Endothelial cell of umbilical vein (primary cell): ENCODE measurements around the gene KCTD13. TPM values are rescaled to one million over a fixed set of nuclear protein-coding genes. Genes with fewer than 3 reads are reported as not detected.

Source experiments
- BruUV-seq: library from RNA; stranded (reverse); fragments of 400-500 nt; replicated peaks from 2 replicates; lab custom pipeline; 2021; lab: Mats Ljungman, UMichigan
- CTCF ChIA-PET: fragments of 300-600, 350-600 bp; sonication (Branson Sonifier 250); formaldehyde crosslinking; loops from one replicate; lab custom pipeline; 2021; ENCODE audit warnings: antibody characterized with exemption, inconsistent platforms; lab: Charles Lee
- POLR2A ChIA-PET: fragments of 300-600, 350-600 bp; sonication (Branson Sonifier 250); formaldehyde crosslinking; loops from one replicate; lab custom pipeline; 2021; ENCODE audit warnings: antibody characterized with exemption, inconsistent platforms; lab: Charles Lee
- DNase-seq: peaks from one replicate; pipeline ENCODE4 v3.0.0-alpha.2; 2011; ENCODE audit warnings: low read depth, low spot score
- FAIRE-seq: peaks from 2 replicates; lab custom pipeline; 2011; peaks lifted over from hg19 to GRCh38; lab: Jason Lieb, UNC
- H2AFZ ChIP-seq: 2 replicates; pipeline ENCODE4 v1.6.0; 2012; ENCODE audit warnings: low read depth, low read length, control low read depth, inconsistent platforms
- H3K27ac ChIP-seq: 2 replicates; pipeline ENCODE4 v1.5.1; 2011; ENCODE audit warnings: low read depth, mild to moderate bottlenecking, control low read depth, low read length, moderate library complexity; ENCODE audit not compliant: insufficient read depth
- H3K27me3 ChIP-seq, 2 experiments: 2 replicates each; pipeline versions ENCODE4 v1.6.0 to v1.6.1; 2011; ENCODE audit warnings: low read length in 2 of 2, mixed read lengths in 1 of 2; ENCODE audit not compliant: control insufficient read depth in 2 of 2, insufficient read depth in 2 of 2
- H3K36me3 ChIP-seq, 2 experiments: 2 replicates in 1 of 2; 3 replicates in 1 of 2; pipeline ENCODE4 v1.5.1; 2011; ENCODE audit warnings: low read length in 2 of 2, mild to moderate bottlenecking in 1 of 2, moderate library complexity in 1 of 2; ENCODE audit not compliant: control insufficient read depth in 2 of 2, insufficient read depth in 2 of 2; ENCODE audit errors: extremely low read depth in 1 of 2
- H3K4me1 ChIP-seq: 3 replicates; pipeline ENCODE4 v1.5.1; 2011; ENCODE audit warnings: mild to moderate bottlenecking, low read length; ENCODE audit not compliant: control insufficient read depth, insufficient read depth; ENCODE audit errors: extremely low read depth
- H3K4me2 ChIP-seq: 2 replicates; pipeline ENCODE4 v1.6.1; 2011; ENCODE audit warnings: low read length, control low read depth, mixed read lengths; ENCODE audit not compliant: insufficient read depth
- H3K4me3 ChIP-seq, 3 experiments: fragments of 200-600 bp in 1 of 3; sonication (generic), shearing (Covaris generic) in 1 of 3; replicated peaks in 1 of 3; 2 replicates each; pipeline ENCODE4 v1.5.1; 2011 to 2016; ENCODE audit warnings: control low read depth in 3 of 3, low read length in 3 of 3, mild to moderate bottlenecking in 2 of 3, inconsistent platforms in 1 of 3, low read depth in 1 of 3, moderate library complexity in 1 of 3; ENCODE audit not compliant: insufficient read depth in 1 of 3
- H3K79me2 ChIP-seq: 2 replicates; pipeline ENCODE4 v1.6.0; 2012; ENCODE audit warnings: low read length, inconsistent platforms; ENCODE audit not compliant: control insufficient read depth, insufficient read depth
- H3K9ac ChIP-seq: replicated peaks from 2 replicates; pipeline ENCODE3; 2011; ENCODE audit warnings: low read length, control low read depth; ENCODE audit not compliant: insufficient read depth; ENCODE audit errors: extremely low read depth
- H3K9me1 ChIP-seq: replicated peaks from 3 replicates; pipeline ENCODE4 v1.6.0; 2011; ENCODE audit warnings: mild to moderate bottlenecking, low read length; ENCODE audit not compliant: control insufficient read depth, insufficient read depth; ENCODE audit errors: extremely low read depth
- H3K9me3 ChIP-seq: replicated peaks from 2 replicates; pipeline ENCODE4 v1.5.1; 2012; ENCODE audit warnings: low read length, inconsistent platforms; ENCODE audit not compliant: control insufficient read depth, insufficient read depth
- H4K20me1 ChIP-seq: replicated peaks from 2 replicates; pipeline ENCODE3; 2011; ENCODE audit warnings: mild to moderate bottlenecking, low read length; ENCODE audit not compliant: control insufficient read depth, insufficient read depth; ENCODE audit errors: extremely low read depth
- CTCF ChIP-seq, 2 donors: IDR thresholded peaks; 1 replicate in 1 of 2; 2 replicates in 1 of 2; pipeline ENCODE4 v1.5.1; 2011; ENCODE audit warnings: low read length in 2 of 2, mild to moderate bottlenecking in 2 of 2, moderate library complexity in 2 of 2, control low read depth in 1 of 2, inconsistent platforms in 1 of 2, low read depth in 1 of 2; ENCODE audit not compliant: insufficient read depth in 1 of 2; ENCODE audit errors: extremely low read depth in 1 of 2
- EZH2 ChIP-seq: IDR thresholded peaks from 2 replicates; pipeline ENCODE4 v1.6.1; 2012; ENCODE audit warnings: borderline replicate concordance, low read depth, mild to moderate bottlenecking, moderate library complexity, low read length, inconsistent platforms; ENCODE audit not compliant: severe bottlenecking
- FOS ChIP-seq: IDR thresholded peaks from 2 replicates; pipeline ENCODE4 v1.6.1; 2011; ENCODE audit warnings: mild to moderate bottlenecking, low read length, moderate library complexity, borderline replicate concordance; ENCODE audit not compliant: insufficient read depth
- GATA2 ChIP-seq: IDR thresholded peaks from 2 replicates; pipeline ENCODE4 v1.7.0; 2011; ENCODE audit warnings: low read depth, mild to moderate bottlenecking, moderate library complexity, mixed read lengths, low read length; ENCODE audit not compliant: insufficient read length, insufficient read depth
- JUN ChIP-seq: IDR thresholded peaks from 2 replicates; pipeline ENCODE4 v1.6.1; 2011; ENCODE audit warnings: borderline replicate concordance, low read depth; ENCODE audit not compliant: insufficient read length, insufficient read depth
- MAX ChIP-seq: IDR thresholded peaks from 2 replicates; pipeline ENCODE4 v1.6.1; 2011; ENCODE audit not compliant: insufficient read depth, insufficient read length
- MYC ChIP-seq: IDR thresholded peaks from one replicate; pipeline ENCODE4 v1.6.1; 2011; ENCODE audit warnings: mild to moderate bottlenecking, low read depth, low read length
- POLR2A ChIP-seq: IDR thresholded peaks from 2 replicates; pipeline ENCODE4 v1.6.1; 2012; ENCODE audit warnings: low read depth, mild to moderate bottlenecking, control low read depth, low read length
- POLR2AphosphoS5 ChIP-seq: IDR thresholded peaks from 2 replicates; pipeline ENCODE4 v1.6.1; 2012; ENCODE audit warnings: low read depth, mild to moderate bottlenecking, control low read depth, low read length, moderate library complexity; ENCODE audit not compliant: insufficient read depth
- dilution Hi-C: fragments of 300-500 bp; cut with MboI; formaldehyde crosslinking; loops from one replicate; pipeline ENCODE4 v1.15.0; 2019; ENCODE audit warnings: low sequenced_read_pairs; ENCODE audit not compliant: extremely low pct_ligation_motif_present
- intact Hi-C: fragments of 100-400 bp; cut with micrococcal nuclease; formaldehyde crosslinking; loops from one replicate; pipeline ENCODE4 v1.10.0; 2022
- polyA plus RNA-seq, 4 experiments: library from polyadenylated mRNA; depleted of rRNA in 3 of 4; stranded (reverse) in 3 of 4; unstranded in 1 of 4; fragments of >200 nt; gene quantifications; 2 replicates each; pipeline versions ENCODE4 v1.2.1 to v1.2.3, GENCODE V29; 2011 to 2012; ENCODE audit warnings: missing spikeins in 1 of 4
- total RNA-seq: library from RNA; stranded (reverse); gene quantifications from 2 replicates; pipeline ENCODE4 v1.2.3, GENCODE V29; 2021

Gene KCTD13
- total and polyA plus RNA-seq, 2 donors (not counting 3 experiments of a cell fraction or from before 2014, with no cell fraction given): 22.6 to 24.2 TPM

DNA sequence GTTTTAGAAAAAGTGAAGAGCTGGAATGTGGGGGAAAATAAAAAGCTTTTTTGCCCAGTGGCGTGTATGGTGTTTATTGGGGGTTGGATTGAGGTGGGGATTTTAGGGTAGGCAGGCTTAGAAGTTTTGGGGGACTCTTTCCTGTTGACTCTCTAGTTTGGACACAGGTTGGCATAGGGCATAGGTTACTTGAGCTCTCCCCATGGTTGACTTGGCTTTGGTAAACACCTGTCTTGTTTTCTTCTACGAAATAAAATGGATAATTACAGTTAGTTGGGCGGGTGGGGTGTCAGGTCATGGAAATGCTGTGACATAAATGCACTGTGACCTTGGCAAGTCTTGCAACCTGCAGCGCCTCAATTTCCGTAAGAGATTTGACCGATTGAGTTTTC is 47.0 kb upstream of the KCTD13 start:
- dilution Hi-C loops: no loop called here

GRCh38 chr16:29972500-29972899 is 46.5 kb upstream of the KCTD13 start:
- Histone ChIP-seq H3K4me3 (no peak overlapping the region), H3K9me1 (no peaks in the 10 kb centered on the region), H3K4me2 (no peak overlapping the region), H4K20me1 (no peaks in the 10 kb centered on the region), H3K36me3 (peaks cover 5 to 10% of the 10 kb centered on the region in 2 experiments), H3K4me1 (peaks cover 27% of the 10 kb centered on the region), H2AFZ (no peak overlapping the region), H3K27ac (no peak overlapping the region), H3K9me3 (no peaks in the 10 kb centered on the region), H3K79me2 (peaks cover 38% of the 10 kb centered on the region), H3K9ac (no peak overlapping the region), H3K27me3 (no peaks in the 10 kb centered on the region)
- DNase-seq: no peak
- dilution Hi-C loops (no loop called here), intact Hi-C loops (loop anchor here (5.0 kb wide), 2 partner anchors 150 to 165 kb away; partner anchors contain the start of genes MAZ and MVP)
- no TSS peak for BruUV-seq
- FAIRE-seq: no peak
- TF ChIP-seq MYC (no peak), POLR2A (no peak), EZH2 (no peak), FOS (no peak), CTCF (IDR thresholded peaks at IDR 0.05; ENCODE audit: extremely low read depth in 1 of 2, insufficient read depth in 1 of 2, low read depth in 1 of 2, low read length in 2 of 2) (no peak), POLR2AphosphoS5 (no peak), JUN (no peak), GATA2 (no peak), MAX (no peak)
- POLR2A ChIA-PET: no interaction called here
- CTCF ChIA-PET: interaction anchor here (1.2 to 2.3 kb wide), 4 partner anchors 10 to 165 kb away, joined by 4 to 17 read pairs (median 12); partner anchors contain the start of gene TMEM219

More for the DNA sequence above, 47.0 kb upstream of the KCTD13 start:
- Histone ChIP-seq H2AFZ (no peak overlapping the region), H3K4me1 (peaks cover 31% of the 10 kb centered on the region), H3K9ac (no peak overlapping the region), H4K20me1 (no peaks in the 10 kb centered on the region), H3K79me2 (peaks cover 43% of the 10 kb centered on the region), H3K4me2 (no peak overlapping the region), H3K4me3 (no peak overlapping the region), H3K27me3 (no peaks in the 10 kb centered on the region), H3K36me3 (peaks cover 5 to 15% of the 10 kb centered on the region in 2 experiments), H3K9me1 (no peaks in the 10 kb centered on the region), H3K27ac (no peak overlapping the region), H3K9me3 (no peaks in the 10 kb centered on the region)
- no peak for FAIRE-seq
- BruUV-seq: no TSS peak
- ChIA-PET POLR2A (interaction anchor here (0.5 to 1.4 kb wide), 12 partner anchors 11 to 183 kb away, joined by 3 to 14 read pairs (median 3); partner anchors contain the start of genes ASPHD1, KCTD13, KIF22 and SEZ6L2), CTCF (interaction anchor here (0.6 to 2.3 kb wide), 11 partner anchors 10 to 165 kb away, joined by 3 to 17 read pairs (median 4); partner anchors contain the start of genes CDIPT, KCTD13 and TMEM219)
- intact Hi-C loops: loop anchor here (1.0 to 5.0 kb wide), 6 partner anchors 11 to 166 kb away; partner anchors contain the start of genes CDIPT, INO80E, KCTD13 and MAZ
- no peak for DNase-seq
- TF ChIP-seq MYC: no peak
- TF ChIP-seq MAX: no peak
- no peak for TF ChIP-seq EZH2
